UCSD-AML1 (cell line): Measurements from ENCODE around the gene STK32B.

ENCODE experiments used
- DNase-seq: peaks from one replicate; lab custom pipeline; 2025; ENCODE audit not compliant: unreplicated experiment; lab: John Stamatoyannopoulos, UW

Gene STK32B

DNA sequence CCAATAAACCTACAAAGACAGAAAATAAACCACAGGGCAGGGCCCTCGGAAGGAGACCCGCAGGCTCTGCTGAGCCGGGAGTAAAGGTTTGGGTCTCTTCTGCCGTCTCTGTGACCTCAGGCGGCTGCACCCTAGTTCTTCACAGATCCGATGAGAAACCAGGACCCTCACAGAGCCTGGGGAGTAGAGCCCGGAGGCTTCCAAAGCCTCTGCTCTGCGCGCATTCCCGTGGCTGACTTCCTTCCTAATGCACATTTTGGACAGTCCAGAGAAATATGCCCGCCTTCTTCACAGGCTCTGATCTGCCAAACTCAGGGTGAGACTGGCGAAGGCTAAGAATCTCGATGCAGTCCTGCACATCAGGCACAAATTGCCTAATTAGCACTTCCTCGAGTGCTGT lies 411.6 kb downstream of the STK32B start:
- no peak for DNase-seq

DNA sequence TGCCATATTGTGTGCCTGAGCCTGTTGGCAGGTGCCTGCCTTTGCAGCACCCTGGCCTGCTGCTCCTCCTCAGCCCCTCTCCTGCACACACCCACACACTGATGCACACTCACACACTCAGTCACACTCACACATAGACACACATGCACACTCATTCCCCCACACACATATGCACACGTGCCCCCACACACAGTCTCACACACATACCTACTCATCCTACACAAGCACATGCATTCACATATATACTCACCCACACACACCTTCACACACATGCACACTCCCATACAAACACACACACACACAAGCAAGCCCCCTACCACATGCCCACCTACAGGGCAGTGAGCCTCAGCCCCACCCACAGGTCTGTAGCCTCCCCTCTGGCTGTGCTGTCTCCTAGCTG lies 412.1 kb downstream of the STK32B start:
- DNase-seq, result no peak

DNA sequence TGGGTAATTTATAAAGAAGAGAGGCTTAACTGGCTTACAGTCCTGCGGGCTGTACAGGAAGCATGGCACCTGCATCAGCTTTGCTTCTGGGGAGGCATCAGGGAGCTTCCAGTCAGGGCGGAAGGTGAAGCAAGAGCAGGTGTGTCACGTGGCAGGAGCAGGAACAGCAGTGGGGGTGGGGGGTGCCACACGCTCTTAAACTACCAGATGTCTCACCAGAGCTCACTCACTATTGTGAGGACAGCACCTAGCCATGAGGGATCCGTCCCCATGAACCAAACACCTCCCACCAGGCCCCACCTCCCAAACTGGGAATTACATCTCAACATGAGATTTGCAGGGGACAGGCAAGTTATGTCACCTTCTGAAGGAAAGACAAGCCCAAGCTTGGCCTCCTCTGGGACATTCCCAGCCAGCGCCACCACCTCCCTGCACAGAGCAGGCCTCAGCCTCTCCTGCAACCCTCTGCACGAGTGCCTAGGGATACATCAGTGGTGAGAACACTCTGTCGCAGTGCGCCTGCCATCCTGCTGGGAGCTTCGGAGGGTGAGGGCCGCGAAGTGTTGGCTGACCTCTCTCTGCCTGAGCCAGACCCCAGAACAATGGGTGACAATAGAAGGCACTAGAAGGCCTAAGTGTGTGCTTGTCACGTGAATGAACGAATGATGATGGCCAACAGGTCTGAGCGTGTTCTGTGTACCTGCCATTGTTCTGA lies 412.8 kb downstream of the STK32B start:
- no peak for DNase-seq

DNA sequence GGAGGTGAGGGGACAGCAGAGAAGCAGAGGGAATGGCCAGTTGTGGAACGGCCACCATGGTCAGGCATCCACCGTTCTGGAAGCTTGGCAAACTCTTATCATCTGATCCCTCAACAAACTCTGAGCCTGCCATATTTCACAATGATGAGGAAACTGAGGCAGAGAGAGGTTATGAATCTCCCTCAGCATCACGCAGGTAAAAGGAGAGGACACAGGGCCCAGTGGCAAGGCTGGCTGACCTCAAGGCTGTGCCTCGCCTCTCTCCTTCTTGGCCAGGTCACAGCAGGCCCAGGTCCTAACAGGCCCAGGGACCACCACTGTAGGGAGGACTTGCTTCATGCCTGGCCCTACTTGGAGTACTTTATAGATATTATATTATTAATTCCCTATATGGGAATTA lies 414.2 kb downstream of the STK32B start:
- DNase-seq, result no peak

DNA sequence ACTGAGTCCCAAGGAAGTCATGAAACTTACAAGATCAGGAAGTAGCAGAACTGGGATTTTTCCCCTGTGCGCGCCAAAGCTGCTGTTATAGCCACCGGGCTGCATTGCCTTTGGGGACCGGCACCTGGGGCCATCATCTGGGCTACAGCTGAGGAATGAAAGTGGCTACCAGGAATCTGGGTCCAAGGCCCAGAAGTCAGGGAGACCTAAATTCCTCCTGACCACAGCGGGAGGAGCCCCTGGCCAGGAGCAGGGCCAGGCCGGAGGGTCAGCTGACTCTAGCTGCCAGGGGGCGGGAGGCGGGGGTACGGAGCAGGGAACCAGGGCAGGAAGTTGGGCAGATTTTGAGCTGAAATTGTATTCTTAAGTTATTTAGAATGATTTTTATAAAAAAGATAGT lies 414.7 kb downstream of the STK32B start:
- DNase-seq, result no peak

DNA sequence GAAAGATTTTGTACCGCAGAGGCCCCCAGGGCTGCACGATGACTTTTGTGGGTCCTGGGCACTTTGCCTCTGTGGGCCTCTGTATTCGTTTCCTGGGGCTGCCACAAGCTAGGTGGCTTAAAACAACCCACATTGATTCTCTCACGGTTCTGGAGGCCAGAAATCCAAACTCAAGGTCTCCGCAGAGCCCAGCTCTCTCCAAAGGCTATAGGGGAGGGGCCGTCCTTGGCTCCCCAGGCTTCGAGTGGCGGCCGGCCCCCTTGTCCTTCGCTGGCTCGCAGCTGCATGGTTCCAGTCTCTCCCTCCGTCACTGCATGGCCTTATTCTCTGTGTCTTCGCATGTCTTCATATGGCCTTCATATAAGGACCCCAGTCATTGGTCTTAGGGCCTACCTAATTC lies 415.8 kb downstream of the STK32B start:
- DNase-seq, result no peak

DNA sequence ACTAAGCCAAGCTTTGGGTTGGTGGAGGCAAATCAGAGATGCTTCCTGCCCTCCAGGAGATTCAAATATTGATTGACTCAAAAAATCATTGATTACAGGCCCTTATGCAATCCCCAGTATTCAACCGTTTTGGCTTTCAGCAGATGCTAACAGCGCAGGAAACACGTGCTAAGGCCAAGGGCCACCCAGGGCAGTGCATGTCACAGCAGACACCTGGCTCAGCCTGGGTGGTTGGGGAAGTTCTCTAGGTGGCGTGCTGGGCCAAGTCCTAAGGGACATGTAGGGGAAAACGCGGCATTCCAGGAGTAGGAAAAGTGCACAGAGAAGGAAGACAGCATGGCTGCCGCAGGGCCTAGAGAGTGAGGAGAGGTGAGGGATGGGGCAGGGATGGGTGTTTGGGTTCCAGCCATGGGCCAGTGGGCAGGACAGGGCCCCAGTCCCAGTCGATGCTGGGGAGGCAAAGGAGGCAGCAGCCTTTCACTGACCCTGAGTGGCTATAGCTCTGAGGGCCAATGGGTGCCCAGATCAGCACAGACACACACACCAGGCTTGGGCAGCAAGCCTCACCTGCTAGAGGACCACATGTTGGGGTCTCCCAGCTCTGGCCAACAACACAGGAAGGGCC lies 418.0 kb downstream of the STK32B start:
- DNase-seq, result no peak

DNA sequence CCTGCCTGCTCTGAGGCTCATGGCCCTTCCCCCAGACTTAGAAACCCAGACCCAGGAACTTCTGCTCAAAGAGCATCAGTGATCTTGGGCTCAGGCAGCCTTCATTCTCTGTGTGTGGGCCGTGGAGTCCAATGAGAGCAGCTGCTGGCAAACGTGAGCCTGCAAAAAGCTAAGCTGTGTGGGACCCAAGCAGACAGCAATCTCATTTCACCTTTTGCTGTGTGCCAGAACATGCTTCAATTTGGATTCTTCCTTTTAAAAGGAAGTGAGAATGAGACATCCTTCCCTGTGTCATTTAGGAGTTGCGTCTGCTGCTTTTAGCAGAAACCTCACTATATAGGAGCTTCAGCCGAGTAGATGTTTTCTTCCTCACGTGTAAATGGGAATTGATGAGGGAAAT lies 418.6 kb downstream of the STK32B start:
- DNase-seq, result no peak

DNA sequence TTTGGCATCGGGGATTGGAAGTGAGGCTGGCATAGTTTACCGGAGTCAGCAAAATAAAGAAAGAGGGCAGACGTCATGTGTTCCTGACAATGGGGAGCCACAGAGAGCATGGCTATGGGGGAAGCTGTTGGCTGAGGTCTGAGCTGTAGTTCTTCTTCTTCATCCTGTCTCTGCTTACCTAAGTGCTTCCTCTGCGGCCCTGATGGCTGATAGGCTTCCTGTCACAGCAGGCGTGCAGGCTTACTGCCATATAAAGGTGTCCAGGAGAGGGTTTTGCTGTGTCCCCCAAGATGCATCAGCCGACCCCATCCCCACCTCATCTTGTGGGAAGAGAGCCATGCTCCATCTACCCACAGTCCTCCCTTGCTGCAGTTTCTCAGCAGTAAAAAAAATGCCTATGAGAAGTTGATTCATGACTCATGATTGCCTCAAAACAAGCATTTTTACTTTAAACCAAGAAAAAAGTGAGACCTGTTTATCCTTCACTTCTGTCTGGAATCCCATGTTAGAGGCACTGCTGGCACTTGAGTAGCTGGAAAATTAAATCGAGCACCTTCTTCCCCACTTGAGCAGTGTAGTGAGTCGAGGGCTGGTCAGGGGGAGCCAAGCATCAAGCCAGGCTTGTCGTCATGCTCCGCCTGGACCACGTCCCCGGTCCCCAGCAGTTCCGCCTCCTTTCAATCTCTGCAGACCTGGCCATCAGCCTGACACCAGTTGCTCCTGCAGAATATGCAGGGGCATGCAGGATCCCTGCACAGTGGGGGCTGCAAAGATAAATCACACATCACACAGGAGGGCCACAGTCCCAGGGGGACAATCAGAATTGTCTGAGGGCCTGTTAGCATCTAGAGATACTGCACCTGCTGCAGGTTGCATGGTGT lies 419.3 kb downstream of the STK32B start:
- no peak for DNase-seq

DNA sequence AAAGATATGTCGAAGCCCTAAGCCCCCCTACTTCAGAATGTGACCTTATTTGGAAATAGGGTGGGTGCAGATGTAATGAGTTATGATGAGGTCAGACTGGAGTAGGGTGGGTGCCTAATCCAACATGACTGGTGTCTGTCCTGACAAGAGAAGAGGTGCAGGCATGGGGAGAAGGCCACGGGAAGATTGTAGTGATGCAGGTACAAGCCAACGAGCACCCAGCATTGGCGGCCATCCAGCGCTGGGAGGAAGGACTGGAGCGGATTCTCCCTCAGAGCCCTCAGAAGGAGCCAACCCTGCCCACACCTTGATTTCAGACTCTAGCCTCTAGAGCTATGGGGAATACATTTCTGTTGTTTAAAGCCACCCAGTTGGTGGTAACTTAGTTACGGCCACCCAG lies 419.9 kb downstream of the STK32B start:
- DNase-seq, result no peak

DNA sequence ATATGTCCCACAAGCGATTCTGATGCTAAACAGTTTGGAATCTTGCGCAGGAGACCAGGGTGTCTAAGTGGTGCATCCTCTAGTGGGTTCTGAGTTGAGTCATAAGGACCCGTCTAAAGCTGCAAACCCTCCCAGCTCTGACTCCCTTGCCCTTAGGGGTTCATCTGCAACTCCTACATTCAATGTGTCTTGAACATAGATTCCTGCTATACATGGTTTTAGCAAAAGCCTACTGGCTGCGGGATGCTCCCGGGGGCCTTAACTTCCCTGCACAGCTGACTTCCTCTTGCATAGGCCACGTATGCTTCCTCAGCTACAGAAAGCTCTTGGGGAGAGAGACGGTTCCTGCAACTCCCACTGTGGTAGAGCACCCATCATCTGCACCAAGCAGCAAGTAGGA lies 420.4 kb downstream of the STK32B start:
- DNase-seq, result no peak

DNA sequence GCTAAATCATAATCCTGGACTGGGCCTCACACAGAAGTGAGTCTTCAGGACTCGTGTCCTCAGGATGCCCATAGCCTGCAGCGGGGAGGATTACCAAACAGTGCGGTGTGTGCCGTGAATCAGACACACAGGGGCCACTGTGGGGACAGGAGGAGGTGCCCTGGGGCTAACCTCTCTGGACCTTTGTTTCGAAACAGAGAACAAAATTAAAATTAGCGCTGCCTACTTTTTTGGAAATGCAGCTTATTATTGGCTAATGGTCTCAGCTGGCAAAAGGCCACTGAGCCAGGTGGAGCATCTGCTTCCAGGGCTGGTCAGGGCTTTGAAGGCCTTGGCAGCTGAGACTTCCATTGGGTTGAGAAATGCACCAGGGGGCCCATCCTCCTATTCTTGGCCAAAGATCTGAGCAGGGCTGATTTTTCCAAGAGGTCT lies 420.9 kb downstream of the STK32B start:
- DNase-seq, result no peak

DNA sequence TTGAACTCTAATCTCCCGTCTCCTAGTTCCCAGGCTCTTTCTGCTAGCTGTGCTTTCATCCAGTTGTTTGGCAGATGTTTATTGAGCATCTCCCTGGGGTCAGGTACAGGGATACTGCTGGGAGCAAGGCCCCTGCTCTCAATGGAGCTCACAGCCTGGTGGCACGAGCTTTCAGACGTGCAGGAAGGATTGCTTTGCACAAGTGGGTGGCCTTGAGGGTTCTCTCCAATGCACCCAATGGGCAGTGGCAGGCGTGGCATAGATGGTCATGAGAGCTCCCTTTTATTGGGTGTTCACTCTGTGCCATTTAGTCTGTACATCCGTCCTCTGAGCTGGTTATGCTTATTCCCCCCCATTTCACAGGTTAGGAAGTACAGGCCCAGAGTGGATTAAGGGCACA lies 421.8 kb downstream of the STK32B start:
- DNase-seq, result no peak

DNA sequence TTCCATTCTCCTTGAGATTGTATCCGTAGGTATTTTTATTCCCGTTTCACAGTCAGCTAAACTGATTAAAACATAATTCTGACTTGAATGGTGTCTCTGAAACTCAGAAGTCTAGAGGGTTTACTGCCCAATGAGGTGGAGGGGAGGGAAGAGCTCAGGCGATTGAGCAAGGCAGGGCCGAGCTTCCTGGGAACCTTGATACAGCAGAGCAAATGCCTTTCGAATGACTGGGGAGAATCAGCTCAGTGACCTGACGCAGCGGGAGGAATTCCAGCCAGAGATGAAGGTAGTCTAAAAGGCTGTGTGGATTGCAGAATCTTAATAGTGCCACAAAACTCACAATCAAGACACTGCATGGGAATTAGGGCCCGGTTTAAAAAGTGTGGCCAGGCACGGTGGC lies 423.5 kb downstream of the STK32B start:
- DNase-seq, result no peak

DNA sequence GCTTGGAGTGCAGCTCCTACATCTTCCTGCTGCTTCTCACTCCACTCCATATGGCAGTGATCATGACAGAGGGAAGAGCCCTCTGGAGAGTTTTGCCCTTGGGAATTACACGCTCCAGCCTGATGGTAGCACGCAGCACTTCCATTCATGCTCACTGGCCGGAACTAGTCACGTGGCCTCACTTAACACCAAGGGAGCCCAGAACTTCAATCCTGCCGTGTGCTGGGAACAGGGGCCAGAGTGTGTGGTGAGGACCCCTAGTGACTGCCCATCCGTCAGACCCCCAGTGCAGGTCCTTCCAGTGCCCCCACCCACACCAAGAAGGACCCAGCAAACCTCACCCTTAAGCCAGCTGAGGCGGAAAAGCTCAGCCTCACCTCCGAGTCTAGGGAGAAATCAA lies 426.3 kb downstream of the STK32B start:
- DNase-seq, result no peak

DNA sequence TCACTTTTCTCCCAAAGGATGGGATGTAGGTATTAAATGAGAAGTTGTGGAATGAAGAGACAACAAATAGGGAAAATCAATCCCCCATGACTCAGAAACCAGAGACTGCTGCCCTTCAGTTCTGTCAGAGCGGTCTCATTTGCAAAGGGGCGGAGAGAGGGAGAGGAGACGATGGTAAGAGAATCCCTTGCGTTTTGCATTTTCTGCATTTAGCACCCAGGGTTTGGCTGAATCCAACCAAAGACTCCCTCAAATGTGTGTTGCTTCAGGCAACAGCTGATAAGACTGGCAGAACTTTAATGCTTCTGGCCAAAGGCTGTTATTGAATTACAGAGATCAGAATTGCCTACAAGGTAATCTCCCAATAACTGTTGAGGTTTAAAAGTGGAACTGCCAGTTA lies 426.9 kb downstream of the STK32B start:
- DNase-seq, result no peak

DNA sequence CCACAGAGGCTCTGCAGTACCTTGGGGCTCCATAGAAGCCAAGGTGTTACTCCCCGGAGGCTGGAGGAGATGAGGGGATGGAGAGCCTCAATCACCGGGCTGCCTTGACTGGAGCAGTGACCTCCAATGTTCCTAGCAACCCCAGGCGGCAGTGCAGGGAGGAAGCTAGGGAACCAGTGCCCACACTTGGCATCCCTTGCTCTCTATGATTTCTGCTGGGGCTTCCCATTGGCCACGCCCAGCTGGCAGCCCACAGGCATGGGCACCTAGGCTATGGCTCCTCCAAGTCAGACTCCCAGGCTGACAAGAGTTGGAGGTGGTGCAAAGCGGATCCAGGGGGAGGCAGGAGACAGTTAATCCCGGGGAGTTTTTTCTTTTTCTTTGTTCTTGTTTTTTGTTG lies 427.4 kb downstream of the STK32B start:
- no peak for DNase-seq

DNA sequence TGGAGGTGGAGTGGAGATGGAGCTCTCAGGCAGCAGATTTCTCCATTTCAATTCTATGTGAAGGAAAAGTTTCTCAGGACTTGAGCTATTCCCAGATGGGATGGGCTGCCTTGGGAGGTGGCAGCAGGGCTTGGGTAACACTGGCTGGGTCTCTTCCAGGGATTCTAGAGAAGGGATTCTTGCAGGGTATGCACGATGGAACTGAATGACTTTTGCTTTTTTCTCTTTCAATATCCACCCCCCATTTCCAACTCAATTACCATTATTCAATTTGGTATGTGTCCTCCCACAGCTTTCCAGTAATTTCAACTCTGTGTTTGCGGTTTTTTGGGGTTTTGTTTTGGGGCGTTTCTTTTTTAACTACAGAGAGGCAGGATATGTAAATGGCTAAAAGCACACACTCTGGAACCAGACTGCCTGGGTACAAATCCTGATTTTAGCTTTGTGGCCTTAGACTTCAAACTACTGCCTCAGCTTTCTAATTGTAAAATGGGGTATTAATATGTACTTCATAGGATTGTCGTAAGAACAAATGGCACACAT lies 428.3 kb downstream of the STK32B start:
- no peak for DNase-seq

DNA sequence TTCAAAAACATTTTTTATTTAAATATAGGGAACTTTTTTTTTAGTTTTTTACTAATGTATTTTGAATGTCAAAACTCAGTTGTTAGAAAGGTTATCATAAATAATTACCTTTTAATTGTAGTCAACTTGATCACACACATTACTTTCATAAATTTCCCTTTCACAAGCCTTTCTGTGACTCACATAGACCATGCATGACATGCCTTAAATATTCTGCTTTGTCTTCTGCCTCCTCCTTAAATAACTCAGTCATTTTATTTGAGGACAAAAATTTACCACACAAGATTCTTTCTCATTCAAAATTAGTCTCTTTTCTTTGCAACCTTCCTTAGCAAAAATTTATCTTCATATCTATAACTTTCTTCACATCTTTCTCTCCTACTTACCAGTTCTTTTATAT lies 437.1 kb downstream of the STK32B start:
- DNase-seq, result no peak

DNA sequence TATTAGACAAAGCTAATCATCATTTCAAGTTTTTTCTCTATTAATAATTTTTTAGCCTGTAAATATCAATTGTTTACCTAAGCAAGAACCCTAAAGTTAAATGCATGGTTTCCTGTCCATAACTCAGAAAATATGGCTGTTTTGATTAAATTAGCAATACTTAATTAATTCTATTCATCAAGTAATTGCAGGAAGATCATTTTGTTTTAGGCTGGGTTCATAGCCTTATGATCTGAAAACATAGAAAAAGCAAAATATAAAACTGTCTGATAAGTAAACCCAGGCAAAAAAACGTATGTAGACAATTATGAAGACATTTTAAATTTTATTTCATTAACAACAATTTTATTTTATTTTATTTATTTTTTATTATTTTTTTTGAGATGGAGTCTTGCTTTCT lies 438.0 kb downstream of the STK32B start:
- no peak for DNase-seq

DNA sequence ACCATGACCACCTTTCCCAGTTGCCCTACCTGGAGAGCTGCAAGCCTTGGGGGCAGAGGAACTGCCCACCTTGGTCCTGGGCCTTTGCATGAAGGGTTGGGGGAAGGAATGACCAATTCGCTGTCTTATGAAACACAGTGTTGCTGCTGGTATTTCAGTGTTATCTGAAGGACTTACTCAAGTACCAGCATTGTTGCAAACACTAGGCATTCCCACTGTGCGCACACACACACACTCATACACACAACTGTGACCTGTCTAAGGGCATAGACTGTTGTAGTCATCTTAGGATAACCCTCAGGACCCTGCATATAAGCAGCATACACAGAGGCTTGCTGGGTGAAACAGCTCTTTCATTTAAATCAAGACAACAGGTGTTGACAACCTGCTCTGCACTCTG lies 446.2 kb downstream of the STK32B start:
- no peak for DNase-seq

DNA sequence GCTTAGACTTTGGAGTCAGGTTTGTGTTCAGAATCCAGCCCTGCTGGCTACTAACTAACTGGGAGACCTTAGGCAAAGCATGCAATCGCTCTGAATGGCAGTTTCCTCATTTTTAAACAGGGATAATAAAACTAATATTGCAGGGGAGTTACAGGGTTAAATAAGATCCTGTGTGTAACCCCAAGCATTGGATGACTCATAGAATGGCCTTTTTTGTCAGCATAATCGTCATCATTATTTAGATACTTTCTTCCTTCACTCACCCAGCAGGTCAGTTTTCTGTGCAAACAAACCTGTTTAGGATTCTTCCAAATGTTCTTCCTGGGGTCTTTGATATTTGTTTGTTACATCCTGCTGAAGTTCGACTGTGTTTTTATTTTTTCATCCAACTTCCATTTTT lies 448.9 kb downstream of the STK32B start:
- DNase-seq, result no peak
